Pancreas (tissue), 10 donors: ENCODE results near the gene DNAH7. TPM values are rescaled to one million over a fixed set of nuclear protein-coding genes. Genes with fewer than 3 reads are reported as not detected.
"Not testable (repeated sequence)": the region's sequence is repeated elsewhere in the genome, so short reads cannot be mapped to it uniquely, and the experiment has no call there.

Experiments used
- ATAC-seq, 4 donors: fragments of 200-7000 bp; cut with Tn5 transposase; one replicate each; pipeline versions ENCODE4 v1.8.0 to v1.9.1; 2020; ENCODE audit warnings: mild to moderate bottlenecking in 4 of 4, moderate library complexity in 4 of 4
- DNase-seq, 6 donors: peaks; one replicate each; pipeline ENCODE4 v3.0.0-alpha.2; 2020
- FAIRE-seq: peaks from 2 replicates; lab custom pipeline; 2012; peaks lifted over from hg19 to GRCh38; lab: Jason Lieb, UNC
- H3K27ac ChIP-seq, 4 donors: fragments of 200-600 bp; sonication (generic); 1 replicate in 3 of 4; 2 replicates in 1 of 4; pipeline versions ENCODE4 v1.5.0 to v1.8.0; 2020
- H3K27me3 ChIP-seq, 4 donors: fragments of 200-600 bp; one replicate each; pipeline ENCODE4 v1.8.0; 2021
- H3K36me3 ChIP-seq, 3 donors: fragments of 200-600 bp; sonication (generic) in 1 of 3; one replicate each; pipeline versions ENCODE4 v1.5.0 to v1.8.0; 2020 to 2021
- H3K4me1 ChIP-seq, 3 donors: fragments of 200-600 bp; one replicate each; pipeline ENCODE4 v1.8.0; 2021
- H3K4me3 ChIP-seq, 4 donors: fragments of 200-600 bp; sonication (generic) in 2 of 4; one replicate each; pipeline versions ENCODE4 v1.5.0 to v1.8.0; 2020 to 2021
- H3K9me3 ChIP-seq, 4 donors: fragments of 200-600 bp; one replicate each; pipeline ENCODE4 v1.8.0; 2021
- CTCF ChIP-seq, 4 donors: fragments of 200-600 bp; sonication (generic) in 3 of 4; IDR thresholded peaks; one replicate each; pipeline versions ENCODE4 v1.5.0 to v1.8.0; 2021; ENCODE audit warnings: antibody characterized with exemption in 4 of 4
- WGBS, 2 donors: extraction: QIAGEN DNeasy Blood & Tissue Kit; methylation state at CpG; one replicate each; pipeline ENCODE4 v1.1.7; 2013; 5-methylcytosine and 5-hydroxymethylcytosine counted together
- intact Hi-C, 3 donors: fragments of 100-400 bp; cut with DNase I; formaldehyde crosslinking; loops; one replicate each; pipeline versions ENCODE4 v1.11.1 to v1.14.2; 2022
- polyA plus RNA-seq, 2 donors: library from polyadenylated mRNA; stranded (reverse); fragments of 200-250 nt; gene quantifications; one replicate each; pipeline ENCODE4 v1.2.3, GENCODE V29; 2013
- total RNA-seq, 6 donors: library from RNA; stranded (reverse); fragmentation: NEBNext Ultra II Directional in 4 of 6; extraction: Animal tissue kit (Norgen Biotek cat#: 25700) in 4 of 6; gene quantifications; one replicate each; pipeline versions ENCODE4 v1.2.1 to v1.2.4, GENCODE V29; 2021 to 2023
- donor health status: healthy with polysubstance abuse.
- donor health status: DM: no; HTN: no; CAD: no; lungs with moderate emphysema.
- donor health status: DM: no; HTN: no; CAD: no.
- donor health status: control.
- donor health status: control.
- donor health status: Bipolar disorder and iron deficiency.
- donor health status: DM: yes; HTN: yes; CAD: no.
- donor health status: DM: no; HTN: no; CAD: no.
- donor health status: DM: no; HTN: no; CAD: no.
- donor health status: DM: yes; HTN: yes; CAD: no.

DNAH7 gene
- total and polyA plus RNA-seq, 8 donors: 1.6 to 7.0 (median 3.9) TPM

GRCh38 chr2:195697681-195698220 is 370.9 kb downstream of the DNAH7 start:
- no peak overlapping the region for H3K27ac ChIP-seq
- WGBS, 2 donors: 79 to 80% methylated on average over 3 of the region's 3 CpGs
- FAIRE-seq (no peak), ATAC-seq (no peak), DNase-seq (no peak)
- no peaks in the 10 kb centered on the region for H3K4me1 ChIP-seq
- no peak overlapping the region for H3K4me3 ChIP-seq
- TF ChIP-seq CTCF (IDR thresholded peaks at IDR 0.05): no peak
- no peaks in the 10 kb centered on the region for H3K9me3 ChIP-seq
- H3K36me3 ChIP-seq: no peaks in the 10 kb centered on the region
- intact Hi-C loops: no loop called here
- H3K27me3 ChIP-seq: no peaks in the 10 kb centered on the region

- H3K27me3 ChIP-seq: no peaks in the 10 kb centered on the region
- ATAC-seq: no peak
- no peak overlapping the region for H3K27ac ChIP-seq
- no peak for TF ChIP-seq CTCF (IDR thresholded peaks at IDR 0.05)
- 91% methylated on average over 1 of the region's 1 CpG for WGBS, 2 donors
- H3K4me1 ChIP-seq: no peaks in the 10 kb centered on the region
- DNase-seq: no peak
- no peaks in the 10 kb centered on the region for H3K36me3 ChIP-seq
- H3K4me3 ChIP-seq: no peak overlapping the region
- no peak for FAIRE-seq
- H3K9me3 ChIP-seq: no peaks in the 10 kb centered on the region
- intact Hi-C loops: no loop called here
Observed at GRCh38 chr2:195696012-195696411, 372.6 kb downstream of the DNAH7 start.

- TF ChIP-seq CTCF (IDR thresholded peaks at IDR 0.05): no peak
- no peaks in the 10 kb centered on the region for H3K36me3 ChIP-seq
- no peaks in the 10 kb centered on the region for H3K4me1 ChIP-seq
- no peak for ATAC-seq
- no peak overlapping the region for H3K4me3 ChIP-seq
- no peak for FAIRE-seq
- no peak for DNase-seq
- intact Hi-C loops: no loop called here
- no peaks in the 10 kb centered on the region for H3K27me3 ChIP-seq
- 90 to 91% methylated on average over 8 of the region's 8 CpGs for WGBS, 2 donors
- no peak overlapping the region for H3K27ac ChIP-seq
- H3K9me3 ChIP-seq: no peaks in the 10 kb centered on the region
Observed at GRCh38 chr2:195695002-195695631, 373.5 kb downstream of the DNAH7 start.

DNA sequence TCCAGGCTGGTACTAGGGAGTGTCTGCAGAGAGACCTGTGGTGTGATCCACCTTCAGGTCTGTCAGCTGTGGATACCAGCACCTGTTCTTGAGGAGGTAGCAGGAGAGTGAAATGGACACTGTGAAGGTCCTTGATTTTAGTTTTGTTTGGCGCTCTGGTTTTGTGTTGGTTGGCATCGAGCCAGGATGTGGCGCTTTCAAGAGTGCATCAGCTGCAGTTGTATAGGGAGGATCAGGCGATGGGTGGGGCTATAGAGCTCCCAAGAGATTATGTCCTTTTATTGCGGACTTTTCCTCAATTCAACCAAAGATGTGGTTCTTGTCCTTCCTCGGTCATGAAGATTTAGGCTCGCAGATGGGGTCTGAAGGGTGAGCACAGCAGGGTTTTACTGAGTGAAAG is 374.1 kb downstream of the DNAH7 start:
- no peak for TF ChIP-seq CTCF (IDR thresholded peaks at IDR 0.05)
- no peak overlapping the region for H3K4me3 ChIP-seq
- intact Hi-C loops: no loop called here
- H3K27me3 ChIP-seq: no peaks in the 10 kb centered on the region
- no peak overlapping the region for H3K27ac ChIP-seq
- no peaks in the 10 kb centered on the region for H3K36me3 ChIP-seq
- FAIRE-seq: no peak
- H3K9me3 ChIP-seq: no peaks in the 10 kb centered on the region
- no peaks in the 10 kb centered on the region for H3K4me1 ChIP-seq
- DNase-seq: no peak
- 89 to 96% methylated on average over 7 of the region's 7 CpGs for WGBS, 2 donors
- ATAC-seq: no peak

DNA sequence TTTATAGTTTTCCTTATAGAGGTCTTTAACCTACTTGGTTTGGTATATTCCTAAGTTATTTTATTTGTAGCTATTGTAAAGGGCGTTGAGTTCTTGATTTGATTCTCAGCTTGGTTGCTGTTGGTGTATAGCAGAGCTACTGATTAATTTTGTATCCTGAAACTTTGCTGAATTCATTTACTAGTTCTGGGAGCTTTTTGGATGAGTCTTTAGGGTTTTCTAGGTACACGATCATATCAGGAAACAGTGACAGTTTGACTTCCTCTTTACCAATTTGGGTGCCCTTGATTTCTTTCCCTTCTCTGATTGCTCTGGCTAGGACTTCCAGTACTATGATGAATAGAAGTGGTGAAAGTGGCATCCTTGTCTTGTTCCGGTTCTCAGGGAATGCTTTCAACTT is 376.1 kb downstream of the DNAH7 start:
- FAIRE-seq, ATAC-seq, intact Hi-C loops: not testable (repeated sequence)

More for the DNA sequence above, 376.1 kb downstream of the DNAH7 start:
- not testable (repeated sequence) for H3K9me3 ChIP-seq, H3K27me3 ChIP-seq, H3K4me1 ChIP-seq, H3K4me3 ChIP-seq, H3K27ac ChIP-seq, H3K36me3 ChIP-seq, DNase-seq
- WGBS, 2 donors: 83 to 88% methylated on average over 3 of the region's 3 CpGs

Other genes starting within 250 kb of the DNAH7 start
- gene STK17B, start 102.7 kb upstream of the DNAH7 start, total RNA-seq: 10 to 100 TPM in 1 of 6 donors, 1 to 10 TPM in 5; 4.8 to 10.9 (median 7.2) TPM
- gene STK17B, start 102.7 kb upstream of the DNAH7 start, polyA plus RNA-seq: 1 to 10 TPM; 1.9 to 2.1 TPM